H9 (cell line): ENCODE data around the gene RTN4R. TPM values are rescaled to one million over a fixed set of nuclear protein-coding genes. Genes with fewer than 3 reads are reported as not detected.
"Not testable (repeated sequence)": the region's sequence is repeated elsewhere in the genome, so short reads cannot be mapped to it uniquely, and the experiment has no call there.

Source experiments
- DNase-seq: peaks from one replicate; pipeline ENCODE4 v3.0.0-alpha.2; 2017
- H2AFZ ChIP-seq: one replicate; pipeline ENCODE4 v1.6.1; 2013; ENCODE audit warnings: mild to moderate bottlenecking, low read length, control low read depth, moderate library complexity
- H2AK5ac ChIP-seq: 2 replicates; pipeline ENCODE4 v1.6.1; 2013; ENCODE audit warnings: low read length, control low read depth, mixed read lengths; ENCODE audit not compliant: insufficient read length
- H2BK120ac ChIP-seq: one replicate; pipeline ENCODE4 v1.6.1; 2013; ENCODE audit warnings: low read depth, mild to moderate bottlenecking, low read length, control low read depth, inconsistent platforms; ENCODE audit not compliant: poor library complexity, severe bottlenecking
- H2BK12ac ChIP-seq: 2 replicates; pipeline ENCODE4 v1.6.1; 2013; ENCODE audit warnings: low read length, control low read depth, mixed read lengths, low read depth; ENCODE audit not compliant: insufficient read length
- H2BK15ac ChIP-seq: 2 replicates; pipeline ENCODE4 v1.6.1; 2013; ENCODE audit warnings: low read depth, low read length, control low read depth
- H2BK20ac ChIP-seq: one replicate; pipeline ENCODE4 v1.6.1; 2013; ENCODE audit warnings: low read depth, mild to moderate bottlenecking, low read length, control low read depth, inconsistent platforms; ENCODE audit not compliant: poor library complexity, severe bottlenecking
- H2BK5ac ChIP-seq: 2 replicates; pipeline ENCODE4 v1.6.1; 2013; ENCODE audit warnings: low read length, control low read depth, mixed read lengths; ENCODE audit not compliant: insufficient read length
- H3K14ac ChIP-seq: 2 replicates; pipeline ENCODE4 v1.6.1; 2013; ENCODE audit warnings: low read length, control low read depth; ENCODE audit not compliant: insufficient read depth
- H3K18ac ChIP-seq: 2 replicates; pipeline ENCODE4 v1.6.1; 2013; ENCODE audit warnings: low read depth, mild to moderate bottlenecking, mixed read lengths, low read length, control low read depth; ENCODE audit not compliant: insufficient read length
- H3K23ac ChIP-seq: 2 replicates; pipeline ENCODE4 v1.6.1; 2013; ENCODE audit warnings: low read length, control low read depth, mixed read lengths, low read depth; ENCODE audit not compliant: insufficient read length
- H3K23me2 ChIP-seq: 2 replicates; pipeline ENCODE4 v1.6.1; 2013; ENCODE audit warnings: low read depth, mild to moderate bottlenecking, mixed read lengths, low read length, control low read depth; ENCODE audit not compliant: insufficient read length, poor library complexity, severe bottlenecking
- H3K27ac ChIP-seq: 2 replicates; pipeline ENCODE4 v1.5.1; 2013; ENCODE audit warnings: low read length, control low read depth, mixed read lengths, low read depth; ENCODE audit not compliant: insufficient read length
- H3K27me3 ChIP-seq: 2 replicates; pipeline ENCODE4 v1.6.1; 2013; ENCODE audit warnings: low read length, control low read depth, inconsistent platforms; ENCODE audit not compliant: insufficient read depth
- H3K4ac ChIP-seq: 2 replicates; pipeline ENCODE4 v1.6.1; 2013; ENCODE audit warnings: low read depth, mild to moderate bottlenecking, control low read depth, inconsistent platforms, low read length, moderate library complexity
- H3K4me1 ChIP-seq: 2 replicates; pipeline ENCODE4 v1.6.1; 2013; ENCODE audit warnings: low read length, control low read depth, inconsistent platforms; ENCODE audit not compliant: insufficient read depth
- H3K4me2 ChIP-seq: 2 replicates; pipeline ENCODE4 v1.6.1; 2013; ENCODE audit warnings: low read length, control low read depth, mixed read lengths; ENCODE audit not compliant: insufficient read length, insufficient read depth
- H3K56ac ChIP-seq: 2 replicates; pipeline ENCODE4 v1.6.1; 2013; ENCODE audit warnings: low read depth, mild to moderate bottlenecking, mixed read lengths, low read length, control low read depth; ENCODE audit not compliant: insufficient read length
- H3K79me1 ChIP-seq: 2 replicates; pipeline ENCODE4 v1.6.1; 2013; ENCODE audit warnings: low read depth, mild to moderate bottlenecking, moderate library complexity, low read length, control low read depth, inconsistent platforms; ENCODE audit not compliant: insufficient read depth, poor library complexity, severe bottlenecking
- H3K79me2 ChIP-seq: 2 replicates; pipeline ENCODE4 v1.6.1; 2013; ENCODE audit warnings: low read length, control low read depth, inconsistent platforms; ENCODE audit not compliant: insufficient read depth
- H3K9ac ChIP-seq: 2 replicates; pipeline ENCODE4 v1.6.1; 2013; ENCODE audit warnings: low read length, control low read depth, mixed read lengths; ENCODE audit not compliant: insufficient read length; ENCODE audit errors: extremely low read depth
- H3K9me3 ChIP-seq: one replicate; pipeline ENCODE4 v1.6.1; 2013; ENCODE audit warnings: low read depth, low read length, inconsistent platforms; ENCODE audit not compliant: control insufficient read depth
- H3T11ph ChIP-seq: one replicate; pipeline ENCODE4 v1.6.1; 2013; ENCODE audit warnings: mild to moderate bottlenecking, low read length, control low read depth, inconsistent platforms
- H4K20me1 ChIP-seq: one replicate; pipeline ENCODE4 v1.6.1; 2013; ENCODE audit not compliant: control insufficient read depth, insufficient read length, insufficient read depth
- H4K5ac ChIP-seq: 2 replicates; pipeline ENCODE4 v1.6.1; 2013; ENCODE audit warnings: low read depth, mild to moderate bottlenecking, mixed read lengths, low read length, control low read depth; ENCODE audit not compliant: insufficient read length
- H4K8ac ChIP-seq: replicated peaks from 2 replicates; pipeline ENCODE4 v1.6.1; 2013; ENCODE audit warnings: low read length, control low read depth, mixed read lengths, low read depth; ENCODE audit not compliant: insufficient read length
- H4K91ac ChIP-seq: 2 replicates; pipeline ENCODE4 v1.6.1; 2013; ENCODE audit warnings: low read depth, mild to moderate bottlenecking, moderate library complexity, mixed read lengths, low read length, control low read depth; ENCODE audit not compliant: insufficient read length
- H3K27ac Mint-ChIP-seq, 3 experiments: 2 replicates in 2 of 3; 3 replicates in 1 of 3; pipeline ENCODE4 v1.8.0; 2020 to 2021; ENCODE audit warnings: mixed read lengths in 3 of 3, mild to moderate bottlenecking in 1 of 3, moderate library complexity in 1 of 3
- H3K27me3 Mint-ChIP-seq: 2 replicates; pipeline ENCODE4 v1.8.0; 2021; ENCODE audit warnings: low read depth, mild to moderate bottlenecking, moderate library complexity, mixed read lengths
- H3K36me3 Mint-ChIP-seq, 3 experiments: 2 replicates in 2 of 3; 3 replicates in 1 of 3; pipeline ENCODE4 v1.8.0; 2020 to 2021; ENCODE audit warnings: low read depth in 3 of 3, mixed read lengths in 3 of 3; ENCODE audit not compliant: insufficient read depth in 1 of 3
- H3K4me1 Mint-ChIP-seq, 2 experiments: 2 replicates each; pipeline ENCODE4 v1.8.0; 2020; ENCODE audit warnings: mixed read lengths in 2 of 2
- H3K4me3 Mint-ChIP-seq, 2 experiments: 2 replicates in 1 of 2; 3 replicates in 1 of 2; pipeline ENCODE4 v1.8.0; 2020 to 2021; ENCODE audit warnings: mild to moderate bottlenecking in 2 of 2, mixed read lengths in 2 of 2, moderate library complexity in 1 of 2
- H3K9me3 Mint-ChIP-seq, 2 experiments: 2 replicates in 1 of 2; 3 replicates in 1 of 2; pipeline ENCODE4 v1.8.0; 2020; ENCODE audit warnings: mild to moderate bottlenecking in 2 of 2, mixed read lengths in 2 of 2, moderate library complexity in 1 of 2
- CTCF ChIP-seq: fragments of 200-600 bp; sonication (generic); conservative IDR thresholded peaks from 3 replicates; pipeline ENCODE4 v1.8.0; 2021; ENCODE audit warnings: antibody characterized with exemption, mild to moderate bottlenecking
- WGBS: extraction: QIAGEN DNeasy Blood & Tissue Kit; methylation state at CpG from one replicate; pipeline ENCODE4 v1.1.7; 2013; ENCODE audit warnings: missing lambda C conversion rate, low lambda C conversion rate, mixed read lengths; ENCODE audit not compliant: insufficient read length; ENCODE audit errors: extremely low coverage; 5-methylcytosine and 5-hydroxymethylcytosine counted together
- total RNA-seq: library from RNA; stranded (reverse); gene quantifications from 2 replicates; pipeline ENCODE4 v1.2.1, GENCODE V29; 2021

RTN4R gene
- total RNA-seq, 1 experiment from 2014 or later, result 19.0 TPM

DNA sequence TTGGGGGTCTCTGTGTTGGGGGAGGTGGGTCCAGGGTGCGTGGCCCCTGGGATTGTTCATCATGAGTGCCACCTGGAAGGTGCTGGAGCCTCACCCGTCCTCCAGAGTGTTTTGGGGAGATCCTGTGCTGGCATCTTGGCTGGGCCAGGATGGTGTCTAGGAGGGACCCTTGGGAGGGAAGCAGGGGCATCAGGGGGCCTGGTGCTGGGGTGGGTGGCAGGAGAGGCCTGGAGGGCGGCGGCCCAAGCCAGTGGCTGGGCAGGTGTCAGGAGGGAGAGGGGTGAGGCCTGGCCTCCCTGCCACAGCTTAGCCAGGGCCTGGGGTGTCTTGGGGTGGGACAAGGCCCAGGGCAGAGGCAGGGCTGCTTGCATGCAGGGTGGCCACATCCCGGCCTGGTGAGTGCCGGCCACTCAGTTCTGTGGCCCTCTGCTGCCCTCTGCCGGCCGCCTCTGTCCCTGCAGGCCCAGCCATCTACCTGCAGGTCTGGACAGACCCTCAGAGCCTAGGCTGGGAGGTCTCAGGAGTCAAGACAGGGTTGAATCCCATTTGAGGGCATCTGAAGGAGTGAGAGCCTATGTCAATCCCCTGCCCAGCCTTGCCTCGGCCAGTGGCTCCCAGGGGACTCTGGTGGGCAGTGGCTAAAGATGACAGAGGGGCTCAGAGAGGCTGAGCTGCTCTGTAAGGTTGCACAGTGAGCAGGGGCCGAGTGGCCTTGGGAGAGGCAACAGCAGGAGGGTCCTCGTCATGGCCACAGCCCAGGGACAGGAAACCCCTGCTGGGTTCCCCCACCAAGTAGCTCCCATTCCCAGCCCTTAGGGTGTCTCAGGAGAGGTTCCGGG lies 17.6 kb upstream of the RTN4R start:
- H2BK15ac ChIP-seq, H2BK12ac ChIP-seq, H3K9me3 ChIP-seq, H3K18ac ChIP-seq, H2BK20ac ChIP-seq, H3K14ac ChIP-seq, H3K4me2 ChIP-seq, H3K56ac ChIP-seq, H4K91ac ChIP-seq, H2BK120ac ChIP-seq, H3K79me2 ChIP-seq, H3K23me2 ChIP-seq, H3T11ph ChIP-seq, H3K79me1 ChIP-seq, H3K9me3 Mint-ChIP-seq, H3K27ac ChIP-seq, H4K5ac ChIP-seq, H3K36me3 Mint-ChIP-seq, H2BK5ac ChIP-seq, H3K4me3 Mint-ChIP-seq, H4K8ac ChIP-seq, H2AFZ ChIP-seq, H2AK5ac ChIP-seq, H3K23ac ChIP-seq, H3K27ac Mint-ChIP-seq, H3K4me1 ChIP-seq, H4K20me1 ChIP-seq, H3K27me3 Mint-ChIP-seq, H3K27me3 ChIP-seq, H3K9ac ChIP-seq, H3K4ac ChIP-seq: not testable (repeated sequence)
- DNase-seq, result peak; percentile 85
- WGBS, result no CpG with 5 or more reads among the region's 12 CpGs
- peaks cover 10 to 11% of the 10 kb centered on the region in 2 experiments for H3K4me1 Mint-ChIP-seq
- TF ChIP-seq CTCF, result peak; percentile 84
